HEK293T (cell line): ENCODE results near the gene SETD1A.

Experiments
- BHLHE40 ChIP-seq: fragments of 450-650 bp; IDR thresholded peaks from 2 replicates; pipeline ENCODE4 v1.6.1; 2016; ENCODE audit warnings: mild to moderate bottlenecking, moderate library complexity, borderline replicate concordance
- FOXA1 ChIP-seq: fragments of 450-650 bp; IDR thresholded peaks from 2 replicates; pipeline ENCODE4 v1.6.1; 2016; ENCODE audit warnings: mild to moderate bottlenecking
- FOXK2 ChIP-seq: fragments of 450-650 bp; IDR thresholded peaks from 2 replicates; pipeline ENCODE4 v1.6.1; 2016; ENCODE audit warnings: mild to moderate bottlenecking
- HDGF ChIP-seq: fragments of 450-650 bp; IDR thresholded peaks from 2 replicates; pipeline ENCODE4 v1.6.1; 2017; ENCODE audit warnings: antibody characterized with exemption, borderline replicate concordance
- LEF1 ChIP-seq: fragments of 450-650 bp; IDR thresholded peaks from 2 replicates; pipeline ENCODE4 v1.6.1; 2017; ENCODE audit warnings: mild to moderate bottlenecking, borderline replicate concordance
- PKNOX1 ChIP-seq: fragments of 450-650 bp; IDR thresholded peaks from 2 replicates; pipeline ENCODE4 v1.6.1; 2016

- TF ChIP-seq BHLHE40: no peak
- TF ChIP-seq FOXK2: no peak
- no peak for TF ChIP-seq FOXA1
- no peak for TF ChIP-seq PKNOX1
- TF ChIP-seq LEF1: no peak
- TF ChIP-seq HDGF: no peak
These were observed 58.5 kb downstream of the SETD1A start for GRCh38 chr16:31016018-31016417.
